Femur (tissue), 1 donor: ENCODE measurements around the gene HCFC2.

Source experiments
- DNase-seq: peaks from one replicate; pipeline ENCODE4 v3.0.0-alpha.2; 2017

HCFC2 gene

GRCh38 chr12:104126548-104126947, 62.2 kb downstream of the HCFC2 start:
- DNase-seq, result no peak

GRCh38 chr12:104130760-104131159, 66.4 kb downstream of the HCFC2 start:
- DNase-seq, result no peak

GRCh38 chr12:104131609-104132008, 67.3 kb downstream of the HCFC2 start:
- DNase-seq, result no peak

- DNase-seq, result no peak
These were observed 68.1 kb downstream of the HCFC2 start for GRCh38 chr12:104132351-104132956.

GRCh38 chr12:104133321-104133720, 69.0 kb downstream of the HCFC2 start:
- no peak for DNase-seq

GRCh38 chr12:104133866-104134265, 69.5 kb downstream of the HCFC2 start:
- no peak for DNase-seq

- no peak for DNase-seq
These were observed 70.6 kb downstream of the HCFC2 start for GRCh38 chr12:104134882-104135281.

- no peak for DNase-seq
These were observed 72.2 kb downstream of the HCFC2 start for GRCh38 chr12:104136577-104136976.

GRCh38 chr12:104137001-104137901, 72.9 kb downstream of the HCFC2 start:
- peak; percentile 62 for DNase-seq

- DNase-seq, result peak; percentile 98
These were observed 73.8 kb downstream of the HCFC2 start, which contains the start of gene NFYB for GRCh38 chr12:104137902-104138796. Gene NFYB (minus strand): TSS chr12:104138210. CDS start chr12:104135453, 2,757 bp downstream.

GRCh38 chr12:104138797-104139152, 74.4 kb downstream of the HCFC2 start:
- DNase-seq, result peak; percentile 49

- no peak for DNase-seq
These were observed 78.2 kb downstream of the HCFC2 start for GRCh38 chr12:104142543-104142942.

- DNase-seq, result no peak
These were observed 78.7 kb downstream of the HCFC2 start for GRCh38 chr12:104143002-104143401.

- DNase-seq, result no peak
These were observed 79.6 kb downstream of the HCFC2 start for GRCh38 chr12:104143918-104144317.

- DNase-seq, result no peak
These were observed 83.0 kb downstream of the HCFC2 start for GRCh38 chr12:104147346-104147745.

GRCh38 chr12:104150416-104150815, 86.1 kb downstream of the HCFC2 start:
- no peak for DNase-seq

- DNase-seq, result no peak
These were observed 88.4 kb downstream of the HCFC2 start for GRCh38 chr12:104152685-104153241.

- DNase-seq, result no peak
These were observed 90.0 kb downstream of the HCFC2 start for GRCh38 chr12:104154286-104154685.

- no peak for DNase-seq
These were observed 90.5 kb downstream of the HCFC2 start for GRCh38 chr12:104154806-104155205.
